Breast epithelium (tissue), 3 donors: Measurements from ENCODE around the gene MED14.

ENCODE experiments used
- POLR2A ChIP-seq: fragments of 450-650 bp; IDR thresholded peaks from one replicate; pipeline ENCODE4 v1.6.1; 2016; ENCODE audit warnings: antibody characterized with exemption, mild to moderate bottlenecking, moderate library complexity
- POLR2AphosphoS5 ChIP-seq, 3 donors: sonication (generic); formaldehyde crosslinking; IDR thresholded peaks; one replicate each; pipeline ENCODE4 v1.6.1; 2017; ENCODE audit warnings: antibody characterized with exemption in 3 of 3
- TF ChIP-seq, protein P1 (sequence below), 3 donors: fragments of 450-650 bp; IDR thresholded peaks; one replicate each; pipeline ENCODE4 v1.5.1; 2016 to 2017; ENCODE audit warnings: antibody characterized with exemption in 3 of 3, mild to moderate bottlenecking in 3 of 3, moderate library complexity in 3 of 3

DNA sequence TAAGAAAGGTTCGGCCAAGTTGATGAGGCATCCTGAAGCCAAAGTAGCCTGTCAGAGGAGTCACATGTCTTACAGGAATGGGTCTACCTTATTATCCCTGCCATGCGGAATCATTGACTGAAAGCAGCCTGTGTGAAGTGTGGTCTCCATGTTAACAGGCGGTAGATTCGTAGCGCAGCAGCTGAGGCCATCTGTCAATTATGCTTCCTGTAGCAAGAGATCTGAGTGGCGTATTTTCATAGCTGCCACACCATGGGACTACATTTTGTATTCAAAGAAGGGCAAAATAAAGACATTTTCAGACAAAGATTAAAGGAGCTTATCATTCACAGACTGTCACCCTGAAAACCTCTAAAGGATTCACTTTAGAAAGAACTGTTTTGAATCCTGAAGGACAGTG lies 11.2 kb upstream of the MED14 start:
- TF ChIP-seq, protein P1, sequence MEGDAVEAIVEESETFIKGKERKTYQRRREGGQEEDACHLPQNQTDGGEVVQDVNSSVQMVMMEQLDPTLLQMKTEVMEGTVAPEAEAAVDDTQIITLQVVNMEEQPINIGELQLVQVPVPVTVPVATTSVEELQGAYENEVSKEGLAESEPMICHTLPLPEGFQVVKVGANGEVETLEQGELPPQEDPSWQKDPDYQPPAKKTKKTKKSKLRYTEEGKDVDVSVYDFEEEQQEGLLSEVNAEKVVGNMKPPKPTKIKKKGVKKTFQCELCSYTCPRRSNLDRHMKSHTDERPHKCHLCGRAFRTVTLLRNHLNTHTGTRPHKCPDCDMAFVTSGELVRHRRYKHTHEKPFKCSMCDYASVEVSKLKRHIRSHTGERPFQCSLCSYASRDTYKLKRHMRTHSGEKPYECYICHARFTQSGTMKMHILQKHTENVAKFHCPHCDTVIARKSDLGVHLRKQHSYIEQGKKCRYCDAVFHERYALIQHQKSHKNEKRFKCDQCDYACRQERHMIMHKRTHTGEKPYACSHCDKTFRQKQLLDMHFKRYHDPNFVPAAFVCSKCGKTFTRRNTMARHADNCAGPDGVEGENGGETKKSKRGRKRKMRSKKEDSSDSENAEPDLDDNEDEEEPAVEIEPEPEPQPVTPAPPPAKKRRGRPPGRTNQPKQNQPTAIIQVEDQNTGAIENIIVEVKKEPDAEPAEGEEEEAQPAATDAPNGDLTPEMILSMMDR (IDR thresholded peaks at IDR 0.05), result no peak
- TF ChIP-seq POLR2A (no peak), POLR2AphosphoS5 (IDR thresholded peaks at IDR 0.05) (no peak)
